ENCODE data around the gene C16orf78. TPM values are rescaled to one million over a fixed set of nuclear protein-coding genes. Genes with fewer than 3 reads are reported as not detected.
A peak's percentile ranks its signal among the peaks of the same experiment; 100 is the strongest.

The C16orf78 gene
- polyA plus RNA-seq, 3 donors, result not detected

DNA sequence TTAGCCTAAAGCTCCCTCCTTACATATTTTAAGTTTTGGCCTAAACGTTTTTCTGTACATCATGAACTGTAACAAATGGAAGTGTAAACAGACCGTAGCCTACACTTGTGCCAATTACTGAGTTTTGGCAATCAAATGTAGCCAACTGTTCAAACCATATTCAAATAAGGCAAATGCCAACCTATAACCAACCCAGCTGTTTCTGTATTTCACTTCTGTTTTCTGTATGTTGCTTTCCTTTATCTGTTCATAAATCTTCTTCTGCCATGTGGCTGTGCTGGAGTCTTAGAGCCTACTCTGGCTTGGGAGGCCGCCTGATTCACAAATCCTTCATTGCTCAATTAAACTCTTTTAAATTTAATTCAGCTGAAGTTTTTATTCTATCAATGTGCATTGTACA, 6.9 kb upstream of the C16orf78 start:
- H3K9me3 Mint-ChIP-seq, result peaks cover 0 to 5% (median 2%) of the 10 kb centered on the region in 7 donors
- no peaks in the 10 kb centered on the region for H3K36me3 Mint-ChIP-seq
- no peak for DNase-seq
- H3K27me3 Mint-ChIP-seq (ENCODE audit: low read depth in 3 of 3), result peaks cover 0 to 7% (median 1%) of the 10 kb centered on the region in 3 donors
- Histone ChIP-seq H3K9ac (ENCODE audit: insufficient read depth, low read length, poor library complexity, severe bottlenecking) (no peak overlapping the region), H3K79me2 (ENCODE audit: insufficient read depth, low read length) (no peaks in the 10 kb centered on the region), H2AFZ (ENCODE audit: insufficient read depth, low read depth, low read length, poor library complexity, severe bottlenecking) (no peak overlapping the region), H3K4me1 (ENCODE audit: control insufficient read depth in 1 of 2, insufficient read depth in 2 of 2, low read length in 2 of 2) (peaks cover 0 to 5% of the 10 kb centered on the region in 2 donors), H3K4me3 (replicated peaks in 1 of 3; ENCODE audit: low read depth in 2 of 3, low read length in 3 of 3) (no peak overlapping the region), H3K27me3 (ENCODE audit: control insufficient read depth in 2 of 2, insufficient read depth in 2 of 2, low read length in 2 of 2) (no peaks in the 10 kb centered on the region), H3K36me3 (replicated peaks in 1 of 2; ENCODE audit: control insufficient read depth in 1 of 2, insufficient read depth in 2 of 2, low read length in 2 of 2) (no peaks in the 10 kb centered on the region), H3K9me3 (replicated peaks in 1 of 2; ENCODE audit: control insufficient read depth in 1 of 2, insufficient read depth in 1 of 2, low read length in 2 of 2) (no peaks in the 10 kb centered on the region), H4K20me1 (ENCODE audit: insufficient read depth, low read length) (no peaks in the 10 kb centered on the region), H3K27ac (ENCODE audit: low read depth in 1 of 2, low read length in 2 of 2) (no peak overlapping the region), H3K4me2 (replicated peaks; ENCODE audit: extremely low read depth, low read length, poor library complexity, severe bottlenecking) (no peak overlapping the region)
- H3K27ac Mint-ChIP-seq, result peak overlapping the region in 1 of 7 donors; percentile 20
- peaks cover 17% of the 10 kb centered on the region for H3K4me1 Mint-ChIP-seq
- WGBS (ENCODE audit: insufficient coverage), result 40% methylated on average over 1 of the region's 3 CpGs
- intact Hi-C loops (cut with micrococcal nuclease), result no loop called here
- H3K4me3 Mint-ChIP-seq, result no peak overlapping the region
- TF ChIP-seq, protein P1, sequence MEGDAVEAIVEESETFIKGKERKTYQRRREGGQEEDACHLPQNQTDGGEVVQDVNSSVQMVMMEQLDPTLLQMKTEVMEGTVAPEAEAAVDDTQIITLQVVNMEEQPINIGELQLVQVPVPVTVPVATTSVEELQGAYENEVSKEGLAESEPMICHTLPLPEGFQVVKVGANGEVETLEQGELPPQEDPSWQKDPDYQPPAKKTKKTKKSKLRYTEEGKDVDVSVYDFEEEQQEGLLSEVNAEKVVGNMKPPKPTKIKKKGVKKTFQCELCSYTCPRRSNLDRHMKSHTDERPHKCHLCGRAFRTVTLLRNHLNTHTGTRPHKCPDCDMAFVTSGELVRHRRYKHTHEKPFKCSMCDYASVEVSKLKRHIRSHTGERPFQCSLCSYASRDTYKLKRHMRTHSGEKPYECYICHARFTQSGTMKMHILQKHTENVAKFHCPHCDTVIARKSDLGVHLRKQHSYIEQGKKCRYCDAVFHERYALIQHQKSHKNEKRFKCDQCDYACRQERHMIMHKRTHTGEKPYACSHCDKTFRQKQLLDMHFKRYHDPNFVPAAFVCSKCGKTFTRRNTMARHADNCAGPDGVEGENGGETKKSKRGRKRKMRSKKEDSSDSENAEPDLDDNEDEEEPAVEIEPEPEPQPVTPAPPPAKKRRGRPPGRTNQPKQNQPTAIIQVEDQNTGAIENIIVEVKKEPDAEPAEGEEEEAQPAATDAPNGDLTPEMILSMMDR (IDR thresholded peaks at IDR 0.05), result no peak

DNA sequence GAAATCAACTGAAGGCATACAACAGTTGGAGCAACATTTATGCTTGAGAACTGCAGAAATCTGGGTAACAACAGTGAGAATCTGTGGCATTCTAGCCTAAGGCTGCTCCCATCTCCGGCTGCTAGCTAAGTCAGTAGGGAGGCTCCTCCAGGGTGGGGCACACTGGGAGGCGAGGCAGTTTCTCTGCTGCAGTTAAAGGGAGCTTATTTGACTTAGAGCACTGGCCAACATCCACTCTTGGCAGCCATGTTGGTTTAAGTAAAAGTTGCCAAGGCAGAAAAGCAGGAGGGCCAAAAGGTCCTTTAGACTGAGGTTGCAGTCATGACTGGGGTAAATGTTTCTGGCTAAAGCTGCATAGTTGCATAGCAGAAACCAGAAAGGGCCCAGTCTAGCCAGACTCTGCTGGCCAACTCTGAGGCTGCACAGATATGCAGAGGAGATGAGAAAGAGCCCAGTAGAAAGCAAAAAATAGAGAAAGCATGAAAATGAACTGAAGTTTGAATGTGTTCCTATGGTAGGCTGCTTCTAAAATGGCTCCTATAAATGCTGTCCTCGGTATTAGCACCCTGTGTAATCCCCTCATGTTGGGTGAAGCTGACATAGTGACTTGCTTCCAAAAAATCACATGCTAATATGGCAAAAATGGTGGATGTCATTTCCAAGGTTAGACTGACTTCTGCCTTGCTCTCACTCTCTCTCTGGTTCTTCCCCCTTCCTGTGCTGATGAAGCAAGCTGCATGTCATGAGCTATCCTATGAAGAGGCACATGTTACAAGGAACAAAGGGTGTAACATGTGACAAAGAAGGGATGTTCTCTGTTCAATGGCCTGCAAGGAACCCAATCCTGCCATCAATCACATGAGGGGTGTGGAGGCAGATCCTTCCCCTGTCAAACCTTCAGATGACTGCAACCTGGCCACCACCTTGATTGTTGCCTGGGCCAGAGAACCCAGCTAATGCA, 3.7 kb upstream of the C16orf78 start:
- intact Hi-C loops (cut with micrococcal nuclease), result no loop called here
- H3K27ac Mint-ChIP-seq, result no peak overlapping the region
- H2AFZ ChIP-seq (ENCODE audit: insufficient read depth, low read depth, low read length, poor library complexity, severe bottlenecking), result no peak overlapping the region
- H3K9me3 ChIP-seq (replicated peaks in 1 of 2; ENCODE audit: control insufficient read depth in 1 of 2, insufficient read depth in 1 of 2, low read length in 2 of 2), result no peaks in the 10 kb centered on the region
- peaks cover 0 to 6% (median 6%) of the 10 kb centered on the region in 3 donors for H3K27me3 Mint-ChIP-seq (ENCODE audit: low read depth in 3 of 3)
- peaks cover 17% of the 10 kb centered on the region for H3K4me1 Mint-ChIP-seq
- H4K20me1 ChIP-seq (ENCODE audit: insufficient read depth, low read length), result no peaks in the 10 kb centered on the region
- H3K4me3 ChIP-seq (replicated peaks in 1 of 3; ENCODE audit: low read depth in 2 of 3, low read length in 3 of 3), result no peak overlapping the region
- WGBS (ENCODE audit: insufficient coverage), result 85% methylated on average over 3 of the region's 3 CpGs
- no peaks in the 10 kb centered on the region for H3K27me3 ChIP-seq (ENCODE audit: control insufficient read depth in 2 of 2, insufficient read depth in 2 of 2, low read length in 2 of 2)
- H3K4me2 ChIP-seq (replicated peaks; ENCODE audit: extremely low read depth, low read length, poor library complexity, severe bottlenecking), result no peak overlapping the region
- no peak overlapping the region for H3K9ac ChIP-seq (ENCODE audit: insufficient read depth, low read length, poor library complexity, severe bottlenecking)
- no peak overlapping the region for H3K27ac ChIP-seq (ENCODE audit: low read depth in 1 of 2, low read length in 2 of 2)
- no peak overlapping the region for H3K4me3 Mint-ChIP-seq
- peaks cover 0 to 3% (median 0%) of the 10 kb centered on the region in 7 donors for H3K9me3 Mint-ChIP-seq
- H3K4me1 ChIP-seq (ENCODE audit: control insufficient read depth in 1 of 2, insufficient read depth in 2 of 2, low read length in 2 of 2), result peaks cover 0 to 5% of the 10 kb centered on the region in 2 donors
- no peaks in the 10 kb centered on the region for H3K36me3 ChIP-seq (replicated peaks in 1 of 2; ENCODE audit: control insufficient read depth in 1 of 2, insufficient read depth in 2 of 2, low read length in 2 of 2)
- DNase-seq, result no peak
- TF ChIP-seq, protein P1 (IDR thresholded peaks at IDR 0.05), result no peak
- no peaks in the 10 kb centered on the region for H3K79me2 ChIP-seq (ENCODE audit: insufficient read depth, low read length)
- H3K36me3 Mint-ChIP-seq, result no peaks in the 10 kb centered on the region
